Testis (tissue), 2 donors: Measurements from ENCODE around the gene GRB14.

Source experiments
- CTCF ChIP-seq, 3 experiments: fragments of 450-650 bp in 2 of 3; fragments of 200-600 bp in 1 of 3; sonication (generic) in 1 of 3; IDR thresholded peaks; one replicate each; pipeline ENCODE4 v1.5.1; 2016 to 2019; ENCODE audit warnings: antibody characterized with exemption in 3 of 3, mild to moderate bottlenecking in 2 of 3, moderate library complexity in 1 of 3
- POLR2A ChIP-seq: fragments of 450-650 bp; IDR thresholded peaks from one replicate; pipeline ENCODE4 v1.6.1; 2017; ENCODE audit warnings: antibody characterized with exemption, mild to moderate bottlenecking, moderate library complexity

GRCh38 chr2:164642946-164643555 is 21.8 kb upstream of the GRB14 start:
- TF ChIP-seq CTCF (IDR thresholded peaks at IDR 0.05) (no peak), POLR2A (no peak)
